NK-92 (cell line): Measurements from ENCODE around the gene IMMP2L.

ENCODE experiments used
- DNase-seq: peaks from one replicate; lab custom pipeline; 2025; ENCODE audit not compliant: unreplicated experiment; lab: John Stamatoyannopoulos, UW

IMMP2L gene

GRCh38 chr7:111401516-111401915 is 160.8 kb downstream of the IMMP2L start:
- DNase-seq, result no peak

- DNase-seq, result no peak
Observed at GRCh38 chr7:111400088-111400487, 162.2 kb downstream of the IMMP2L start.

DNA sequence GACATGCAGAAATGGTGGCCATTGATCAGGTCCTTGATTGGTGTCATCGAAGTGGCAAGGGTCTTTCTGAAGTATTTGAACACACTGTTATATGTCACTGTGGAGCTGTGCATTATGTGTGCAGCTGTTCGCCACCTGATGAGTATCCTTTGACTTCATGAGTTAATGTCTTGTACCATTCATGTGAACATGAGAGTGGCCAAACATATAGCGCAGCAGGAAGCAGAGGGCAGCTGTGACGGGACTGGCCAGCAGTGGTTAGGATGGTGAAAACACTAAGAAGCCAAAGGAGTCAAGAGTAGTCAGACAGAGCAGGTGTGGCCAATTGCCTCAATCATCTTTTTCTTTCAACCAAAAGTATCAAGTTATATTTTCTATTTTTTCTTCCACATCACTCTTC is 167.4 kb downstream of the IMMP2L start:
- no peak for DNase-seq

GRCh38 chr7:111393011-111393754 is 169.1 kb downstream of the IMMP2L start:
- no peak for DNase-seq

GRCh38 chr7:111392294-111392693 is 170.0 kb downstream of the IMMP2L start:
- no peak for DNase-seq

DNA sequence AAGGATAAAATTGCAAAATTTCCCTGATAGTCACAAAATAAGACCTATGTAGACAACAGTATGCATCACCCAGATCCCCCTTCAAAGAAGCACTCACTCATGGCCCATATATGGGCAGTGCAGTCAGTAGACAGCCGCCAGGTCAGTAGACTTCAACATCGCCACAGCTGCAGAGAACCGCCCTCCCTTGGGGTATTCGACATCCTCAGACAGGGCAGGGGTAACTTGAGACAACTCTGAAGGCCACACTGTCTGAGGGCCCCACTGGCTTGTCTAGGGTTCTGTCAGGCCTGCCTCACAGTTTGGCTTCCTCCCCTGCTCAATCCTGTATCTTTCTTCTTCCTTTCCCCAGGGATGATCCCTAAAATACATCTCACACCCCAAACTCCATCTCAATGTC is 172.3 kb downstream of the IMMP2L start:
- DNase-seq, result no peak

- no peak for DNase-seq
Observed at GRCh38 chr7:111388912-111389311, 173.4 kb downstream of the IMMP2L start.

DNA sequence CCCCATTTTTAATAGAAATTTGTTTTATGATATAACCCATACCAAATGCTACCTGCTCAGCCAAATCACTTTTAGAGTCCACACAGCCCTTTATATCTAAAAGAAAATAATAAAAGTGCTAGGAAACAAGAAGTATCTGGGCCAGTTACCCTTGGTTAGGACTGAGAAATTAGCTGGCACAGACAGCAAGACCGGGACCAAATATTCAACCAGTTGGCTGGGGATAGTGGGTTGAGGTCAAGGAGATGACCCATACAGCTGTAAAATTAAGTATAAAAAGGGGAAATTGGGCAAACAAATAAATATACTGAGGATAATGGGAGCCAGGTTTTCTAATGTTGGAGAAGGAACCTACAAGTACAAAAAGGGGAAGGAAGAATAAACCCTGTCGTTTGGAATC is 174.3 kb downstream of the IMMP2L start:
- DNase-seq, result no peak

GRCh38 chr7:111384065-111384891 is 178.0 kb downstream of the IMMP2L start:
- DNase-seq, result no peak

GRCh38 chr7:111383133-111383532 is 179.2 kb downstream of the IMMP2L start:
- no peak for DNase-seq

GRCh38 chr7:111381590-111381989 is 180.7 kb downstream of the IMMP2L start:
- no peak for DNase-seq

DNA sequence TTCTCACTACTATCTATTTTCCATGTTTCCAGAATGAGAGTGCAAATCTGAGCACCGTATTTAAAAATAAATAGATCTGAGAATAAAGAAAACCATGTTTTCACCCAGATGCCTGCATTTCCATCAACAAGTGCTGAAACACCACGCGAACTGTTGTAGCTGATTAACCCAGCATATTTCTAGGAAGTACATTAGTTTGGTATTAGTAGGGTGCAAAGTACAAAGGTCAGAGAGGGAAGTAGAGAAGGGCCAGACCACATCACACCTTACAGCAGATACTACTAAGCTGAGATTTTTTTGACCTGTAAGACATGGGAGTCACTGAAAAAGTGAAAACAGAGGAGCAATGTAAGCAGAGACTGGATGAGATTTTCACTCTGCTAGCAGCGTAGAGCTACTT is 181.3 kb downstream of the IMMP2L start:
- DNase-seq, result no peak

DNA sequence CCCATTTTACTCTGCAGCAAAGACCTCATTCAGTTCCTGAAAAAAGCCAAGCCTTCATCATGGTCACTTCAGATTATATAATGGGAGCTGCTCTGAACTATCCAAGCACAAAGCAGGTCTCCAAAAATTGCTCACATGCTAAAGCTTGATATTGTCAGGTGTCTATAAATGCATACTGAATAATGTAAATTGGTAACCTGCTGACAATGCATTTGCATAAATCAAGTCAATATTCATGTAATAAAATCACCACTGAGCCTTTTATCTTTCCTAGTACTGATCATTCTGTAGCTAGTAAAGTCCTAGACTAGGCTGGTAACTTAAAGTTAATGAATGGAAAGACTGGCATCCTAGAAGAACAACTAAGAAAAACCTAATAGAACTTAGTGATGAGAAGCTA is 188.3 kb downstream of the IMMP2L start:
- DNase-seq, result no peak

- no peak for DNase-seq
Observed at GRCh38 chr7:111371437-111371836, 190.9 kb downstream of the IMMP2L start.

DNA sequence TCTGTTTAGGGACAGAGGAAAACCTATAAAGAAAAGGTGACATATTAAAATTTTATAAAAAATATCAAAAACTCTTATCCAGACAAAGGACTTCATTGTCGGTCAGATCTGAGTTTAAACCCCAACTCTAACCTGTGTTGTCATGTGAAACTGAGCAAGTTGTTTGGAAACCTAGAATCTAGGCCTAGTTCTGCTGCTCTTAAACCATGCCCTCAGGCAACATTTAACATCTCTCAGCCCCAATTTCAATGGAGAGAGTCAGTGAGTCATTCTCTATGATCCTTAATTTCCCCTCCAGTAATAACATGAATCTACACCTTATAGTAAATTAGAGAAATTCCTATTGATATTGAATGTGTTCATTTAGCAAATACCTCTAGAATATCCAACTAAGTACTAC is 192.3 kb downstream of the IMMP2L start:
- DNase-seq, result no peak

- no peak for DNase-seq
Observed at GRCh38 chr7:111368381-111369065, 193.8 kb downstream of the IMMP2L start.

GRCh38 chr7:111364413-111364812 is 197.9 kb downstream of the IMMP2L start:
- no peak for DNase-seq

- DNase-seq, result no peak
Observed at GRCh38 chr7:111363099-111363498, 199.2 kb downstream of the IMMP2L start.

- no peak for DNase-seq
Observed at GRCh38 chr7:111362506-111363054, 199.7 kb downstream of the IMMP2L start.

GRCh38 chr7:111358915-111359314 is 203.4 kb downstream of the IMMP2L start:
- no peak for DNase-seq

- no peak for DNase-seq
Observed at GRCh38 chr7:111357691-111358090, 204.6 kb downstream of the IMMP2L start.

GRCh38 chr7:111356941-111357340 is 205.4 kb downstream of the IMMP2L start:
- no peak for DNase-seq
